PC-9 (cell line): ENCODE results near the gene DENND2D. TPM values are rescaled to one million over a fixed set of nuclear protein-coding genes. Genes with fewer than 3 reads are reported as not detected.
A peak's percentile ranks its signal among the peaks of the same experiment; 100 is the strongest.

Experiments used
- BruUV-seq: library from RNA; stranded (reverse); fragments of 400-500 nt; replicated peaks from 2 replicates; lab custom pipeline; 2021; lab: Mats Ljungman, UMichigan
- CTCF ChIA-PET: fragments of 300-600 bp; sonication (Branson Sonifier 250); formaldehyde crosslinking; loops from one replicate; lab custom pipeline; 2022; ENCODE audit warnings: antibody characterized with exemption; lab: Charles Lee
- POLR2A ChIA-PET: fragments of 300-600 bp; sonication (Branson Sonifier 250); formaldehyde crosslinking; loops from one replicate; lab custom pipeline; 2022; ENCODE audit warnings: antibody characterized with exemption; ENCODE audit not compliant: unreplicated experiment; lab: Charles Lee
- DNase-seq, 2 experiments: peaks; one replicate each; pipeline versions ENCODE4 v3.0.0 to v3.0.0-alpha.2; 2015 to 2022; ENCODE audit warnings: mixed read lengths in 1 of 2
- H2AFZ ChIP-seq: fragments of 200-600 bp; sonication (generic); 2 replicates; pipeline ENCODE4 v1.8.1; 2017; ENCODE audit warnings: antibody characterized with exemption
- H3F3A ChIP-seq: fragments of 200-600 bp; sonication (generic); 2 replicates; pipeline ENCODE4 v1.8.1; 2017; ENCODE audit warnings: antibody characterized with exemption, mild to moderate bottlenecking, low read depth; ENCODE audit not compliant: insufficient read depth
- H3K27ac ChIP-seq: fragments of 200-600 bp; sonication (generic); 2 replicates; pipeline ENCODE4 v1.6.1; 2016; ENCODE audit warnings: mixed run types
- H3K27me3 ChIP-seq: fragments of 200-600 bp; sonication (generic); 2 replicates; pipeline ENCODE4 v1.6.1; 2016; ENCODE audit warnings: low read depth, mixed run types; ENCODE audit not compliant: insufficient read depth
- H3K36me3 ChIP-seq: fragments of 200-600 bp; sonication (generic); 2 replicates; pipeline ENCODE4 v1.6.1; 2016; ENCODE audit warnings: low read depth, mixed run types
- H3K4me1 ChIP-seq: fragments of 200-600 bp; sonication (generic); replicated peaks from 2 replicates; pipeline ENCODE4 v1.6.1; 2016; ENCODE audit warnings: mixed run types; ENCODE audit not compliant: insufficient read depth
- H3K4me2 ChIP-seq: fragments of 200-600 bp; sonication (generic); 2 replicates; pipeline ENCODE4 v1.6.1; 2017; ENCODE audit warnings: mixed run types
- H3K4me3 ChIP-seq: fragments of 200-600 bp; sonication (generic); 2 replicates; pipeline ENCODE4 v1.6.1; 2016; ENCODE audit warnings: mixed run types
- H3K79me2 ChIP-seq: fragments of 200-600 bp; sonication (generic); 2 replicates; pipeline ENCODE4 v1.6.1; 2017; ENCODE audit warnings: low read depth, mixed run types
- H3K9me2 ChIP-seq: fragments of 200-600 bp; sonication (generic); 2 replicates; pipeline ENCODE4 v1.8.1; 2017; ENCODE audit warnings: mild to moderate bottlenecking; ENCODE audit not compliant: insufficient read depth
- H3K9me3 ChIP-seq: fragments of 200-600 bp; sonication (generic); 2 replicates; pipeline ENCODE4 v1.8.1; 2016; ENCODE audit warnings: low read depth; ENCODE audit not compliant: insufficient read depth
- H4K20me1 ChIP-seq: fragments of 200-600 bp; sonication (generic); 2 replicates; pipeline ENCODE4 v1.8.1; 2017; ENCODE audit not compliant: insufficient read depth
- EZH2 ChIP-seq: fragments of 200-600 bp; sonication (generic); IDR thresholded peaks from 2 replicates; pipeline ENCODE4 v1.8.0; 2017; ENCODE audit warnings: antibody characterized with exemption, low read depth
- intact Hi-C: fragments of 100-400 bp; cut with micrococcal nuclease; formaldehyde crosslinking; loops from one replicate; pipeline ENCODE4 v1.10.0; 2022; ENCODE audit not compliant: unreplicated experiment
- total RNA-seq: library from RNA; stranded (reverse); gene quantifications from 2 replicates; pipeline ENCODE4 v1.2.3, GENCODE V29; 2021
- TF ChIP-seq, protein P1 (sequence below): fragments of 200-600 bp; sonication (generic); conservative IDR thresholded peaks from 2 replicates; pipeline ENCODE4 v1.6.1; 2017; ENCODE audit warnings: mixed run types, antibody characterized with exemption, mild to moderate bottlenecking, moderate library complexity

The DENND2D gene
- total RNA-seq, 1 experiment from 2014 or later = 44.9 TPM

GRCh38 chr1:111202366-111202706 is 1.9 kb upstream of the DENND2D start:
- Histone ChIP-seq H3K9me2 (no peaks in the 10 kb centered on the region), H3K27me3 (no peaks in the 10 kb centered on the region), H3F3A (peaks cover 29% of the 10 kb centered on the region), H4K20me1 (no peaks in the 10 kb centered on the region), H3K4me1 (peaks cover 49% of the 10 kb centered on the region), H3K9me3 (no peaks in the 10 kb centered on the region; the same call in 1 of the 2 replicates), H3K27ac (peak overlapping the region; percentile 84), H3K4me2 (peak overlapping the region; percentile 95), H3K36me3 (0 out of 2 replicates have a peak, but pooled peaks cover 3% of the 10 kb centered on the region), H2AFZ (no peak overlapping the region), H3K79me2 (peaks cover 31% of the 10 kb centered on the region), H3K4me3 (peak overlapping the region; percentile 65)
- CTCF ChIA-PET = no interaction called here
- no peak for TF ChIP-seq EZH2
- TF ChIP-seq, protein P1, sequence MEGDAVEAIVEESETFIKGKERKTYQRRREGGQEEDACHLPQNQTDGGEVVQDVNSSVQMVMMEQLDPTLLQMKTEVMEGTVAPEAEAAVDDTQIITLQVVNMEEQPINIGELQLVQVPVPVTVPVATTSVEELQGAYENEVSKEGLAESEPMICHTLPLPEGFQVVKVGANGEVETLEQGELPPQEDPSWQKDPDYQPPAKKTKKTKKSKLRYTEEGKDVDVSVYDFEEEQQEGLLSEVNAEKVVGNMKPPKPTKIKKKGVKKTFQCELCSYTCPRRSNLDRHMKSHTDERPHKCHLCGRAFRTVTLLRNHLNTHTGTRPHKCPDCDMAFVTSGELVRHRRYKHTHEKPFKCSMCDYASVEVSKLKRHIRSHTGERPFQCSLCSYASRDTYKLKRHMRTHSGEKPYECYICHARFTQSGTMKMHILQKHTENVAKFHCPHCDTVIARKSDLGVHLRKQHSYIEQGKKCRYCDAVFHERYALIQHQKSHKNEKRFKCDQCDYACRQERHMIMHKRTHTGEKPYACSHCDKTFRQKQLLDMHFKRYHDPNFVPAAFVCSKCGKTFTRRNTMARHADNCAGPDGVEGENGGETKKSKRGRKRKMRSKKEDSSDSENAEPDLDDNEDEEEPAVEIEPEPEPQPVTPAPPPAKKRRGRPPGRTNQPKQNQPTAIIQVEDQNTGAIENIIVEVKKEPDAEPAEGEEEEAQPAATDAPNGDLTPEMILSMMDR = no peak
- intact Hi-C loops = no loop called here
- BruUV-seq = no TSS peak
- POLR2A ChIA-PET = no interaction called here
- DNase-seq = peak; percentile 49 to 92

DNA sequence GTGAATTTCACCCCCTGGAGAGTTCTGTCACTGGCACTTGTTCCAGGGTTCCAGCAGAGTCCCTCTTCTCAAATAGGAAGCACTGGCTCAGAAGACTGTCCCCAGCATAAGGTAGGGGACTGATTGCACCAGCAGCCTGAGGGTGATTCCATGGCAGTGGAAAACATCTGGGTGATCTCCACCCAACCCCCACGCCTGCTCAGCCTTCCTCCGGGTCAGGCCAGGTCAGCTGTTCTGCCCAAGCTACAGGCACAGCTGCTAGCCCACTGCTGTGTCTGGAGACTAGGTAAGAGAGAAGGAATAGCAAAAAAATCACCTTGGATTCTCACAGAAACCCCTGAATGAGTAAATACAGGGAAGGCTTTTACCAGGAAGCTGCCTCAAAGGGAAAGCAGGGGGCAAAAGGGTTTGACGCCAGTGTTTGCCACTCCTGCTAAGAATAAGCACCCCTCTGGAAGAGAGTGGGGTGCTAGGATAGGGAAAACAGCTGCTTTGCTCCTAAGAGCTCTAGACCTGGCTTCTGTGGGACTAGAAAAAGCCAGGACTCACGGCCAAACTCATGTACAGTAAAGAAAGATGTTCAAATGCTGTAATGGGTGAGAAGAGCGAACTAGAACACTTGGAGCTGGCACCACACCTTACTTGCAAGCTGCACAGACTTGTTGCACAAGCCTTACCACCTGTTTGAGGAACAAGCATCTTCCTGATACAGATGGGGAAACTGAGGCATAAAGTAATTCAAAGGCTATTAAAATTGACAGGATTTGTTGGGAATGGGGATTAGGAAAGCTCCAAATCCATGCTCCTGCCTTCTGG is 1.0 kb upstream of the DENND2D start:
- Histone ChIP-seq H3K27me3 (no peaks in the 10 kb centered on the region), H3K9me2 (no peaks in the 10 kb centered on the region), H2AFZ (no peak overlapping the region), H3F3A (peaks cover 29% of the 10 kb centered on the region), H3K27ac (peak overlapping the region; percentile 84), H3K4me3 (peak overlapping the region; percentile 65; the same call in 1 of the 2 replicates), H3K36me3 (0 out of 2 replicates have a peak, but pooled peaks cover 7% of the 10 kb centered on the region), H4K20me1 (no peaks in the 10 kb centered on the region), H3K4me1 (peaks cover 49% of the 10 kb centered on the region), H3K79me2 (peaks cover 31% of the 10 kb centered on the region), H3K9me3 (no peaks in the 10 kb centered on the region; the same call in 1 of the 2 replicates), H3K4me2 (peak overlapping the region; percentile 95)
- no peak for DNase-seq
- no peak for TF ChIP-seq EZH2
- TF ChIP-seq, protein P1 = no peak
- ChIA-PET CTCF (no interaction called here), POLR2A (no interaction called here)
- BruUV-seq = no TSS peak
- intact Hi-C loops = no loop called here

DNA sequence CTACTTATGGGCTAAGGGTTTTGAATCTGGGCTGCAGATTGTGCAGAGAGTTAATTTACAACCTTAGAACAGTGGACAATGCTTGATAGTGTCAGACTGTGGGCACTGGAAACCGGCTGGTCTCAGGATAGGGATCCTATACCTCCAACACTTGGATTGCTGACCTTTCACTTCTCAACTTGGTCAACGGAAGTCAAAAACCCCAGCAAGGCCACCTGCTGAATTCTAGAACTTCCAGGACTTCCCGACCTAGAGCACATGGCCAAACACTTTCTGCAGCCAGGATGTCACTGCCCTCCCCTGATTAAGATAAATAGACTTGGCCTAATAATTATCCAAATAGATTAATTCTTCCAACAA is 336 bp upstream of the DENND2D start:
- intact Hi-C loops = no loop called here
- ChIA-PET POLR2A (no interaction called here), CTCF (no interaction called here)
- H3K4me1 ChIP-seq = peaks cover 49% of the 10 kb centered on the region
- no peaks in the 10 kb centered on the region for H3K27me3 ChIP-seq
- no TSS peak for BruUV-seq
- no peaks in the 10 kb centered on the region; the same call in 1 of the 2 replicates for H3K9me3 ChIP-seq
- H3K79me2 ChIP-seq = peaks cover 31% of the 10 kb centered on the region
- peaks cover 29% of the 10 kb centered on the region for H3F3A ChIP-seq
- no peak for DNase-seq
- no peak for TF ChIP-seq EZH2
- TF ChIP-seq, protein P1 = no peak
- no peaks in the 10 kb centered on the region for H4K20me1 ChIP-seq
- H3K4me2 ChIP-seq = peak overlapping the region; percentile 95
- 0 out of 2 replicates have a peak, but pooled peaks cover 11% of the 10 kb centered on the region for H3K36me3 ChIP-seq
- H3K9me2 ChIP-seq = no peaks in the 10 kb centered on the region
- H3K27ac ChIP-seq = peak overlapping the region; percentile 84; the same call in 1 of the 2 replicates
- H3K4me3 ChIP-seq = no peak overlapping the region
- no peak overlapping the region for H2AFZ ChIP-seq
